Ecto neural progenitor cell (in vitro differentiated cells): ENCODE results near the gene INSYN1.

Source experiments
- DNase-seq: peaks from one replicate; pipeline ENCODE4 v3.0.0-alpha.2; 2018; ENCODE audit warnings: low spot score

The INSYN1 gene

DNA sequence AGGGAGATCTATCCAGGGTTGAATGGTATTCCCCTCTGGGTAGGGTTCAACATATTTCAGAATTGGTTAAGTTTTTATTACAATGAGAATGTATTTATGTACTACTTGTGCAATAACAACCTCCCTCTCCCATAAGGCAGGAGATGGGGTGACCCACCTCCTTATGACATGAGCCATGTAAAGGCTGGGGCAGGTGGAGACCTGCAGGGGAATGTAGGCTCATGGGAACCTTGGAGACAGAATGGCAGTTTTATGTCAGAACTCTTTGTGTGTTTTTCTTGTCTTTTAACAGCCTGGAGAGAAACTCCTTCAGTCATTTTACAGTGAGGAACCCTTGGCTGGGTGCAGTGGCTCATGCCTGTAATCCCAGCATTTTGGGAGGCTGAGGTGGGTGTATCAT lies 24.6 kb upstream of the INSYN1 start:
- no peak for DNase-seq

GRCh38 chr15:73773428-73773827 lies 20.3 kb upstream of the INSYN1 start:
- DNase-seq = no peak

- DNase-seq = no peak
Observed at GRCh38 chr15:73771385-73772045, 18.4 kb upstream of the INSYN1 start.

- no peak for DNase-seq
Observed at GRCh38 chr15:73770050-73770449, 16.9 kb upstream of the INSYN1 start.

DNA sequence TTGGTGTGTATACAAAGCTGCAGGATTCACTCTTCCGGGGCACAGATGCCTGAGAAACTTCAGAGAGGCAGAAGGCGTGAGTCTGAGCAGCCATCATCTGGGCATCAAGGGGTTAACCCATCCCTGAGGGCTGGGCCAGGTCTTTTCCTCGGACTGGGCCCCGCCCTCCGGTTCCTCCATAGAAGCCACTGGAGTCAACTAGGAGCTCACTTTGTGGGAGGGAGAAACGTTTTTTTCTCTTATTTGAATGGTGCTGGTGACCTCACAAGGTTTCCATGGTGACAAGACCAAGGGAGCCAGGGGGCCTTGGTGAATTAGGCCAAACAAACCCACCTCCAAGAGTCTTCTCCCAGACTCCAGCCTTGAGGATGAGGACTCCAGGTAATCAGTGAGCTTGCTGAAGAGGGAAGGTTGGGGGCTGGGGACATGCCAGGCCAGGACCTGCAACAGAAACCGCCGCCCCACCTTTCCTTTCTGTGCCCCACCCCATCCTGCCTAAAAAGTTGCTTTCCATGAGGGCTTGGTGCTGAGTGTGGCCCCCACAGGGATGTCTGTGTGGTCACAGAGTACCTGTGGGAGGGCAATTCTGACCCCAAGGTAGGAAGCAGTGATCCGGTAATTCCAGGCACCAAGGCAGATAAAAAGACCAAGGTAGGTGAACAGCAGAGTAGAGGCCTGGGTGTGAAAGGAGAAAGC lies 14.8 kb upstream of the INSYN1 start:
- no peak for DNase-seq

- no peak for DNase-seq
Observed at GRCh38 chr15:73766598-73766997, 13.4 kb upstream of the INSYN1 start.

DNA sequence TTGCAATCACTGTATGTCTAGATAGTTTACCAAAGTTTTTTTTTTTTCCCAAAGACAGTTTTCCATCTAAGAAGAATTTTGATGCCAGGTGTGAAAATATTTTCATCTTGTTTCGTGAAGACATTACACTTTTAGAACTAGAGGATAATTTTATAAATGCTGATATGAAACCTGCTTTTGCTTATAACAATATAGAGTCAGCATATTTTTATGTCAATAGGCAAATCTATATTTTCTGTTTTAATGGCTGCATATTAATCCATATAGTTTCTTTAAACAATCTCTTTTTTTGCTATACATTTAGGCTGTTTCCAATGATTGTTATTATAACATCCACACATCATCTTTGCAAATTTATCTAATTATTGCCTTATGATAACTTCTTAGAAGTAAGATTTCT lies 12.6 kb upstream of the INSYN1 start:
- no peak for DNase-seq

DNA sequence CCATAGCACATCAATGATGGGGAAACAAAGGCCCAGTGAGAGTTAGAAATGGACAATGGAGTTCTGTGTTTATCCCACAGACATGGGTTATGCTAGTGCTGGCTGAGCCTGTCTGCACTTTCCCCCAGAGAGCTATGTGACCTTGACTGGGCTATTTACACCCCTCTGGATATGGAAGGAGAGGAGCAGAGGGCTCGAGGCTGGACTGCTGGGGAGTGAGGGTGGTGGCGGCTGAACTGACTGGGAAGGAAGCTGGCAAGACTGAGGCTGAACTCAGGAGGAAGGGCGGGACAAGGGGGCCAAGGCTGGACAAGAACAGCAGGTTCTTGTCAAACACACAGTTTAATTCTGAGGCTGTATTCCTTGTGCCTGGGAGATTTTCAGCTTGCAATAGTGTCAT lies 10.8 kb upstream of the INSYN1 start:
- DNase-seq = no peak

GRCh38 chr15:73760330-73761329 lies 7.5 kb upstream of the INSYN1 start:
- no peak for DNase-seq

DNA sequence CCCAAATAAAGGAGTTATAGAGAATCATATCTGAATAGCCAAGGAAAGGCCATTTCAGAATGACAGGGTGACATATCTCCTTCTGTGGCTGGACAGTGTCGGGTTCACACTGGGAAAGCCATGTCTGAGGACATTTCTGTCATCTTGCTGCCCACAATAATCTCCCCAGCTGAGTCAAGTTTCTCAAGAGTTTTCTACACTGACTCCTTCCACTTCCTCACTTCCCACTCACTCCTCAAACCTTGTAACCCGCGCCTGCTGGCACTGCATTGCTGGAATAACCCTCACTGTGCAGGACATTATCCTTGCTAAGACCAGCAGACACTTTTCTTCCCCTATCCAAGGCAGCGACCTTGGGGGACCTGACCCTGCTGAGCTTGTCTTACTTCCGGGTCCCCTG lies 5.3 kb upstream of the INSYN1 start:
- no peak for DNase-seq

- no peak for DNase-seq
Observed at GRCh38 chr15:73757571-73757970, 4.4 kb upstream of the INSYN1 start.

DNA sequence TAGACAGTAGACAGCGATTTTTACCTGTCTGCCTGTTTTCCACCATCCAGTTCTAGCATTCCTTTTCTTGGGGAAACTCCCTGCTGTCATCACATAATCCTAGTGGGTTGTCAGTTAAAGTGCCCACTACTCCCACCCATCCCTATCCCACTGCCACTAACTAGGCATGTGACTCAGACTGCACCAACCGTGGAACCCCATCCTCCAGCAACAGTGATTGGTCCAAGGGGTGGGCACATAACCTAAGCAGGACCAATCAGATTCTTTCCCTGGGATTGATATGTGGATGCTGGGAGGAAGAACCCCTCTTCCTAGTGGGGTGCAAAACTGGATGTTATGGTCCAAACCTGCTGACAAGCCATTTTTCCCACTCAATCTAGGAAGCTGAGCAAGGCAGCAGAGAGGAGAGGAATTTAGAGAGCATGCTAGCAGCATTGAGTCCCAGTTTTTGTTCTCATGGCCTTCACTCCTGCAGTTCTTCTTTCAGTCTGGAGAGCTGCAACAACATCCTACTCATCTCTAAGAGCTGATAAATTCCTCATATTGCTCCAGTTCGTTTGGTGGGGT lies 3.9 kb upstream of the INSYN1 start:
- DNase-seq = no peak

DNA sequence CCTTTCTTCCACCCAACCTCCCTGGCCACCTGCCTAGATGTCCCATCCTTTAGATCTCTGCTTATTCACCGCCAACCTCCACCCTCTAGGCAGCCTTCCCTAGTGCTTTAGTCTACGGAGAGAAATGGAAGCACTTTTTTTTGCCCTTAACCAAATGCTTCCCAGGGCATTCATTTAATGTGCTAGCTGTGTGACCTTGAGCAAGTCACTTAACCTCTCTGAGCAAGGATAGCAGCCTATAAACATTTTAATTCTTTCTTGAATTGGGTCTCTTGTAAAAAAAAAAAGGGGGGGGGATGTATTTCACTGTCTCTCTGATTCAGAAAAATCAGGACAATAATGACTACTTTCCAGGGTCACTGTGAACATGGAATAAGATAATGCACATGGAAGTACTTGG lies 3.2 kb upstream of the INSYN1 start:
- DNase-seq = no peak

GRCh38 chr15:73755946-73756345 lies 2.8 kb upstream of the INSYN1 start:
- no peak for DNase-seq

DNA sequence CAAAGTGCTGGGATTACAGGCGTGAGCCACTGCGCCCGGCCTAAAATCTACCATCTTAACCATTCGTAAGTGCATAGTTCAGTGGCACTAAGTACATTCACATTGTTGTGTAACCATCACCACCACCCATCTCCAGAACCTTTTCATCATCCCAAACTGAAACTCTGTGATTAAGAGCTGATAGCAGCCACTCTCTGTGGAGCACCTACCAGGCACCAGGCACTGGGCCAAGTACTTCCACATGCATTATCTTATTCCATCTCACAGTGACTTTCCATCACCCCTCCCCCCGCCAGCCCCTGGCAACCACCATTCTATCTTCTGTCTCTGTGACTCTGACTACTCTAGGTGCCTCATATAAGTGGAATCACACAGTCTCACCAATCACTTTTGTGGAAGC lies 2.3 kb upstream of the INSYN1 start:
- DNase-seq = no peak

DNA sequence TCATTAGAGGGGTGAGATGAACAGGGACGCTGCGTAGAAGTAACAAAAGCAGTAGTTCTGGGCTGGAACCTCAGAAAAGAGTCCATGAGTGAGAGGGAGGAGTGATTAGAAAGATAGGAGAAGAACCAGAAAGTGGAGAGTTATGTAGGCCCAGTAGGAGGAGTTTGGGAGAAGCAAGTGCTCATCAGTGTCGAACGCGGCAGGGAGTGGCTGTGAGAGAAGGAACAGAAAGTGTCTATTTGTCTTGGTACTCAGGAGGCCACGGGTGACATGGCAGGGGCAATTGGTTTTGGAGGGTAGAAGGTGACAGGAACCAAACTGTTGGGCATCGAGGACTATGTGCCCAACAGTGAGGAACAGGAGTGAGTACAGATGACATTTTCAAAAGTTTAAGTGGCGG lies 1.3 kb upstream of the INSYN1 start:
- DNase-seq = no peak

- DNase-seq = peak; percentile 67
Observed at GRCh38 chr15:73752806-73753193, 351 bp downstream of the INSYN1 start.

DNA sequence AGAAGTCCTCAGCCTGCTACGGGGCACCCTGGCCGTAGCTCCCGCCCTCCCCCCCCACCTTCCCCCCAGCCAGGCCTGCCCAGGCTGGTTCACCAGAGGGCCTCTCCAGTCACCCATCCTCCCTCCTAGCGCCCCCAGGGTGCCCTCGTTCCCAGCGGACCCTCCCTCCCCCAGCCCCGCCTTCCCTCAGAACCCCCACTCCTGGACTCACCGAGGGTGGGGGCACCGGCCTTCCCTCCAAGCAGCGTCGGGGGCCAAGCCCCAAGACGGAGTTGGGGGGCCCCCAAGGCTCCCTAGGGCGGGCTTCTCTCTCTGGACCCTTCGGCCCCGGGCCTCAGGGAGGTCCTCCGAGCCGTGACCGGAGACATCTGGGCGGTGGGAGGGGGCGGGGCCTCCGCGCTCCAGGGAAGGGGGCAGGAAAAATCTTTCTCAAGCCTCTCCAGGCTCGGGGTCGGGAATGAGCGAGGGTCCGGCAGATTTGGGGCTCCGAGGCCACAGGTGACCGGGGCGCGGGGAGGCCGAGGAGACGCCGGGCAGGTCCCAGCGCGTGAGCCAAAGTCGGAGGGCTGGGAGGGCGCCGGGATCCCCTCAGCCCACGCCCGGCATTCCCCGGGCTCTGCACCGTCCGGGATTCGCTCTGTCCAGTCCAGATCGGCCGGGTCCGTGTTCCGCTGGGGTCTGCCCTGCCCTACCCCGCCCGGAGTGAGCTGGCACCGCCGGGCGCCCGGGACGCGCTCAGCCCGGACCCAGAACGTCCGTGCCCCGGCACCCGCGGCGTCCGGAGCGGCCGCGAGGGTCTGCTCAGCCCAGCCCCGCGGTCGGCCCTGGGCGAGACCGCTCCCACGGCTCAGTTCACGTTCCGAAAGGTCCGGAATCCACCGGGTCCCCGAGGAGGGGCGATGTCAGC lies 999 bp downstream of the INSYN1 start:
- DNase-seq = peak; percentile 67

GRCh38 chr15:73751511-73751898 lies 1.6 kb downstream of the INSYN1 start:
- no peak for DNase-seq

GRCh38 chr15:73750951-73751350 lies 2.2 kb downstream of the INSYN1 start:
- no peak for DNase-seq

GRCh38 chr15:73750438-73750837 lies 2.7 kb downstream of the INSYN1 start:
- no peak for DNase-seq
